SU-DHL-6 (cell line): ENCODE measurements around the gene PRKCD.

Experiments used
- EZH2phosphoT487 ChIP-seq: fragments of 200-600 bp; sonication (generic), shearing (Covaris generic); conservative IDR thresholded peaks from 2 replicates; pipeline ENCODE4 v1.6.1; 2018; ENCODE audit warnings: mild to moderate bottlenecking, antibody characterized with exemption, low read length, moderate library complexity, mixed read lengths
- TF ChIP-seq, protein P1 (sequence below): fragments of 200-600 bp; sonication (generic); IDR thresholded peaks from one replicate; pipeline ENCODE4 v1.5.1; 2017; ENCODE audit warnings: antibody characterized with exemption, mild to moderate bottlenecking, low read length, moderate library complexity; ENCODE audit not compliant: insufficient read depth, poor library complexity, severe bottlenecking

GRCh38 chr3:53169045-53169831, 8.2 kb downstream of the PRKCD start:
- TF ChIP-seq, protein P1, sequence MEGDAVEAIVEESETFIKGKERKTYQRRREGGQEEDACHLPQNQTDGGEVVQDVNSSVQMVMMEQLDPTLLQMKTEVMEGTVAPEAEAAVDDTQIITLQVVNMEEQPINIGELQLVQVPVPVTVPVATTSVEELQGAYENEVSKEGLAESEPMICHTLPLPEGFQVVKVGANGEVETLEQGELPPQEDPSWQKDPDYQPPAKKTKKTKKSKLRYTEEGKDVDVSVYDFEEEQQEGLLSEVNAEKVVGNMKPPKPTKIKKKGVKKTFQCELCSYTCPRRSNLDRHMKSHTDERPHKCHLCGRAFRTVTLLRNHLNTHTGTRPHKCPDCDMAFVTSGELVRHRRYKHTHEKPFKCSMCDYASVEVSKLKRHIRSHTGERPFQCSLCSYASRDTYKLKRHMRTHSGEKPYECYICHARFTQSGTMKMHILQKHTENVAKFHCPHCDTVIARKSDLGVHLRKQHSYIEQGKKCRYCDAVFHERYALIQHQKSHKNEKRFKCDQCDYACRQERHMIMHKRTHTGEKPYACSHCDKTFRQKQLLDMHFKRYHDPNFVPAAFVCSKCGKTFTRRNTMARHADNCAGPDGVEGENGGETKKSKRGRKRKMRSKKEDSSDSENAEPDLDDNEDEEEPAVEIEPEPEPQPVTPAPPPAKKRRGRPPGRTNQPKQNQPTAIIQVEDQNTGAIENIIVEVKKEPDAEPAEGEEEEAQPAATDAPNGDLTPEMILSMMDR = no peak
- no peak for TF ChIP-seq EZH2phosphoT487
